Neural progenitor cell (in vitro differentiated cells): Measurements from ENCODE around the gene ITM2C. TPM values are rescaled to one million over a fixed set of nuclear protein-coding genes. Genes with fewer than 3 reads are reported as not detected.

Experiments used
- DNase-seq: peaks from one replicate; pipeline ENCODE4 v3.0.0-alpha.2; 2016; ENCODE audit warnings: low spot score
- H2AFZ ChIP-seq: fragments of 200-600 bp; sonication (generic); replicated peaks from 2 replicates; pipeline ENCODE4 v1.6.1; 2016; ENCODE audit warnings: antibody characterized with exemption
- H3F3A ChIP-seq: fragments of 200-600 bp; sonication (generic); 2 replicates; pipeline ENCODE4 v1.6.1; 2016; ENCODE audit warnings: antibody characterized with exemption, low read depth
- H3K27ac ChIP-seq: fragments of 200-600 bp; sonication (generic); 2 replicates; pipeline ENCODE4 v1.5.1; 2016; ENCODE audit warnings: mild to moderate bottlenecking
- H3K27me3 ChIP-seq: fragments of 200-600 bp; sonication (generic); 2 replicates; pipeline ENCODE4 v1.6.1; 2016; ENCODE audit warnings: mild to moderate bottlenecking, moderate library complexity
- H3K36me3 ChIP-seq: fragments of 200-600 bp; sonication (generic); 2 replicates; pipeline ENCODE4 v1.5.1; 2016
- H3K4me1 ChIP-seq: fragments of 200-600 bp; sonication (generic); 2 replicates; pipeline ENCODE4 v1.6.1; 2016; ENCODE audit warnings: mixed run types
- H3K4me2 ChIP-seq: fragments of 200-600 bp; sonication (generic); 2 replicates; pipeline ENCODE4 v1.6.1; 2016
- H3K4me3 ChIP-seq: fragments of 200-600 bp; sonication (generic); 2 replicates; pipeline ENCODE4 v1.5.1; 2016
- H3K79me2 ChIP-seq: fragments of 200-600 bp; sonication (generic); 2 replicates; pipeline ENCODE4 v1.6.1; 2016; ENCODE audit warnings: low read depth
- H3K9ac ChIP-seq: fragments of 200-600 bp; sonication (generic); 2 replicates; pipeline ENCODE4 v1.6.1; 2016
- H3K9me3 ChIP-seq: fragments of 200-600 bp; sonication (generic); 2 replicates; pipeline ENCODE4 v1.5.1; 2016; ENCODE audit warnings: low read depth
- H4K20me1 ChIP-seq: fragments of 200-600 bp; sonication (generic); 2 replicates; pipeline ENCODE4 v1.6.1; 2016; ENCODE audit warnings: low read depth
- H3K27ac Mint-ChIP-seq: 3 replicates; pipeline ENCODE4 v1.8.0; 2021; ENCODE audit warnings: mixed read lengths
- H3K27me3 Mint-ChIP-seq: 2 replicates; pipeline ENCODE4 v1.8.0; 2022; ENCODE audit warnings: low read depth, mild to moderate bottlenecking, inconsistent platforms, moderate library complexity, mixed read lengths; ENCODE audit not compliant: insufficient read depth
- H3K36me3 Mint-ChIP-seq: 3 replicates; pipeline ENCODE4 v1.8.0; 2021; ENCODE audit warnings: mixed read lengths
- H3K4me1 Mint-ChIP-seq: 3 replicates; pipeline ENCODE4 v1.8.0; 2021; ENCODE audit warnings: mixed read lengths
- H3K4me3 Mint-ChIP-seq: 3 replicates; pipeline ENCODE4 v1.8.0; 2021; ENCODE audit warnings: mild to moderate bottlenecking, moderate library complexity, mixed read lengths
- H3K9me3 Mint-ChIP-seq: 3 replicates; pipeline ENCODE4 v1.8.0; 2020; ENCODE audit warnings: mixed read lengths
- EZH2 ChIP-seq: fragments of 200-600 bp; sonication (generic); IDR thresholded peaks from 2 replicates; pipeline ENCODE4 v1.6.1; 2017; ENCODE audit warnings: antibody characterized with exemption, mild to moderate bottlenecking, moderate library complexity
- EZH2phosphoT487 ChIP-seq: fragments of 200-600 bp; sonication (generic); IDR thresholded peaks from 2 replicates; pipeline ENCODE4 v1.6.1; 2017; ENCODE audit warnings: antibody characterized with exemption
- total RNA-seq: library from RNA; depleted of rRNA; stranded (reverse); fragments of >200 nt; gene quantifications from 2 replicates; pipeline ENCODE4 v1.2.3, GENCODE V29; 2015; ENCODE audit warnings: low replicate concordance
- TF ChIP-seq, protein P1 (sequence below): fragments of 200-600 bp; sonication (generic); IDR thresholded peaks from 2 replicates; pipeline ENCODE4 v1.5.1; 2017; ENCODE audit warnings: antibody characterized with exemption, mild to moderate bottlenecking

Gene ITM2C
- total RNA-seq, 1 donor from 2014 or later, result 84.6 TPM

- Mint-ChIP-seq H3K36me3 (no peaks in the 10 kb centered on the region), H3K27ac (peak within 1 kb of the TSS; percentile 63), H3K4me1 (peaks cover 27% of the 10 kb centered on the region), H3K27me3 (peaks cover 5% of the 10 kb centered on the region), H3K4me3 (no peak within 1 kb of the TSS), H3K9me3 (no peaks in the 10 kb centered on the region)
- no peak within 1 kb of the TSS for H3K27ac ChIP-seq
- H3K9me3 ChIP-seq, result no peaks in the 10 kb centered on the region
- no peaks in the 10 kb centered on the region for H3K4me1 ChIP-seq
- H3K4me2 ChIP-seq, result no peak within 1 kb of the TSS
- peak; percentile 49 for DNase-seq
- TF ChIP-seq, protein P1, sequence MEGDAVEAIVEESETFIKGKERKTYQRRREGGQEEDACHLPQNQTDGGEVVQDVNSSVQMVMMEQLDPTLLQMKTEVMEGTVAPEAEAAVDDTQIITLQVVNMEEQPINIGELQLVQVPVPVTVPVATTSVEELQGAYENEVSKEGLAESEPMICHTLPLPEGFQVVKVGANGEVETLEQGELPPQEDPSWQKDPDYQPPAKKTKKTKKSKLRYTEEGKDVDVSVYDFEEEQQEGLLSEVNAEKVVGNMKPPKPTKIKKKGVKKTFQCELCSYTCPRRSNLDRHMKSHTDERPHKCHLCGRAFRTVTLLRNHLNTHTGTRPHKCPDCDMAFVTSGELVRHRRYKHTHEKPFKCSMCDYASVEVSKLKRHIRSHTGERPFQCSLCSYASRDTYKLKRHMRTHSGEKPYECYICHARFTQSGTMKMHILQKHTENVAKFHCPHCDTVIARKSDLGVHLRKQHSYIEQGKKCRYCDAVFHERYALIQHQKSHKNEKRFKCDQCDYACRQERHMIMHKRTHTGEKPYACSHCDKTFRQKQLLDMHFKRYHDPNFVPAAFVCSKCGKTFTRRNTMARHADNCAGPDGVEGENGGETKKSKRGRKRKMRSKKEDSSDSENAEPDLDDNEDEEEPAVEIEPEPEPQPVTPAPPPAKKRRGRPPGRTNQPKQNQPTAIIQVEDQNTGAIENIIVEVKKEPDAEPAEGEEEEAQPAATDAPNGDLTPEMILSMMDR, result peak; percentile 57
- TF ChIP-seq EZH2, result no peak
- no peak for TF ChIP-seq EZH2phosphoT487
- no peaks in the 10 kb centered on the region for H3K27me3 ChIP-seq
- H3F3A ChIP-seq, result no peaks in the 10 kb centered on the region
- H4K20me1 ChIP-seq, result no peaks in the 10 kb centered on the region
- H3K79me2 ChIP-seq, result no peaks in the 10 kb centered on the region
- H3K9ac ChIP-seq, result no peak within 1 kb of the TSS
- H3K4me3 ChIP-seq, result no peak within 1 kb of the TSS
- no peaks in the 10 kb centered on the region for H3K36me3 ChIP-seq
- H2AFZ ChIP-seq, result peak within 1 kb of the TSS; percentile 99
Observed at GRCh38 chr2:230924470-230925341, 60.0 kb downstream of the ITM2C start, which contains the start of gene GPR55. Gene GPR55, minus strand, starts transcription at chr2:230925242. Its CDS starts 14,280 bp downstream, at chr2:230910962.

- Mint-ChIP-seq H3K27ac (no peak overlapping the region), H3K4me1 (peaks cover 26% of the 10 kb centered on the region), H3K36me3 (no peaks in the 10 kb centered on the region), H3K9me3 (no peaks in the 10 kb centered on the region), H3K4me3 (no peak overlapping the region), H3K27me3 (peaks cover 5% of the 10 kb centered on the region)
- no peak for DNase-seq
- Histone ChIP-seq H3K36me3 (no peaks in the 10 kb centered on the region), H3K79me2 (no peaks in the 10 kb centered on the region), H4K20me1 (no peaks in the 10 kb centered on the region), H3K4me1 (no peaks in the 10 kb centered on the region), H3F3A (no peaks in the 10 kb centered on the region), H3K27ac (no peak overlapping the region), H3K9me3 (no peaks in the 10 kb centered on the region), H2AFZ (no peak overlapping the region), H3K4me2 (no peak overlapping the region), H3K27me3 (no peaks in the 10 kb centered on the region), H3K9ac (no peak overlapping the region), H3K4me3 (no peak overlapping the region)
- TF ChIP-seq EZH2phosphoT487 (no peak), EZH2 (no peak)
- TF ChIP-seq, protein P1, result no peak
Observed at GRCh38 chr2:230925443-230925878, 60.7 kb downstream of the ITM2C start.

DNA sequence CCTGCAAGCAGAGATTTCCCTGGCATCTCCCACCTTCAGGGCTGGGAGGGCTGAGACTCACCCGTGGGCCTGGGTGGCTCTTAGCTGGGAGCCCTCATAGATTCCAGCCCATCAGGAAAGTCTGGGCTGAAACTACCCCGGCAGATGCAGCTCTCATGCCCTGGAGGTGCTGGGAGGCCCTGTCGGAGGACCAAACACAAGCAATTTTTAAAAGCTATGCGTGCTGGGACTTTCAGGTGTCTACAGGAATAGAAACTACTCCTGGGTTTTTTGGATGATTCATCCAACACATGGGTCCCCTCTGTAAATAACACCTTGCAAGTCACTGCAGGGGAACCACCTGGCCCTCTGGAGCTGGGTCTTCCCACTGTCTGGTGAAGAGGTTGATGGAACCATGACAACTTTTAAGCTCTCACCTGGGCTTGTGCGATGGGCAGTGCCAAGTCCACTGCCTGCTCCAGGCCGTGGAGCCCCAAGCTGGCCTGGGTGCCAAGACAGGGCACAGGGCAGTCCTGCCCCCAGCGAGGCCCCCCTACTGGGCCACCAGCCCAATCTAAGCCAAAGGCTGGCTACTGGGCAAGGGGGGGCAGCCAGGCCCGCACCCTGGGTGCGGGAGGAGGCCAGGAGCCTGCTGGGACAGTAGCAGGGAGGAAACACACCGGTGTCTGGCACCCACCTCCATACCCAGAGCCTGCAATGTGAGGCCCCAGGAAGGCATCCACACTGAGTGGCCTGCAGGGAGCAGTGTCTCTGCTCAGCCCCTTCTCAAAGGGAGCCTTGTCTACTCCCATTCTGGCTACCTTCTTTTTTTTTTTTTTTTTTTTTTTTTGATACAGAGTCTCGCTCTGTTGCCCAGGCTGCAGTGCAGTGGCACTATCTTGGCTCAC, 61.4 kb downstream of the ITM2C start:
- no peak overlapping the region for H3K27ac Mint-ChIP-seq
- Histone ChIP-seq H3K4me2 (no peak overlapping the region), H3K36me3 (no peaks in the 10 kb centered on the region), H3K4me1 (no peaks in the 10 kb centered on the region), H3K79me2 (no peaks in the 10 kb centered on the region), H2AFZ (no peak overlapping the region), H3K9ac (no peak overlapping the region), H3K27ac (no peak overlapping the region), H3F3A (no peaks in the 10 kb centered on the region), H3K9me3 (no peaks in the 10 kb centered on the region), H3K27me3 (no peaks in the 10 kb centered on the region), H4K20me1 (no peaks in the 10 kb centered on the region), H3K4me3 (no peak overlapping the region)
- H3K27me3 Mint-ChIP-seq, result peaks cover 5% of the 10 kb centered on the region
- DNase-seq, result no peak
- no peaks in the 10 kb centered on the region for H3K9me3 Mint-ChIP-seq
- H3K36me3 Mint-ChIP-seq, result no peaks in the 10 kb centered on the region
- TF ChIP-seq EZH2phosphoT487, result no peak
- TF ChIP-seq, protein P1, result peak; percentile 10
- TF ChIP-seq EZH2, result no peak
- H3K4me3 Mint-ChIP-seq, result no peak overlapping the region
- H3K4me1 Mint-ChIP-seq, result peaks cover 25% of the 10 kb centered on the region
